A673 (cell line): ENCODE results near the gene IGFL2.

ENCODE experiments used
- EZH2 ChIP-seq: fragments of 200-600 bp; sonication (generic); IDR thresholded peaks from 2 replicates; pipeline ENCODE4 v1.6.1; 2017; ENCODE audit warnings: borderline replicate concordance, low read depth, mild to moderate bottlenecking, mixed read lengths, antibody characterized with exemption, low read length; ENCODE audit not compliant: poor library complexity, severe bottlenecking
- TF ChIP-seq, protein P1 (sequence below): fragments of 300-800, 200-600 bp; sonication (generic); conservative IDR thresholded peaks from 2 replicates; pipeline ENCODE4 v1.5.1; 2017; ENCODE audit warnings: low read depth, mild to moderate bottlenecking, antibody characterized with exemption, low read length, moderate library complexity, mixed read lengths

DNA sequence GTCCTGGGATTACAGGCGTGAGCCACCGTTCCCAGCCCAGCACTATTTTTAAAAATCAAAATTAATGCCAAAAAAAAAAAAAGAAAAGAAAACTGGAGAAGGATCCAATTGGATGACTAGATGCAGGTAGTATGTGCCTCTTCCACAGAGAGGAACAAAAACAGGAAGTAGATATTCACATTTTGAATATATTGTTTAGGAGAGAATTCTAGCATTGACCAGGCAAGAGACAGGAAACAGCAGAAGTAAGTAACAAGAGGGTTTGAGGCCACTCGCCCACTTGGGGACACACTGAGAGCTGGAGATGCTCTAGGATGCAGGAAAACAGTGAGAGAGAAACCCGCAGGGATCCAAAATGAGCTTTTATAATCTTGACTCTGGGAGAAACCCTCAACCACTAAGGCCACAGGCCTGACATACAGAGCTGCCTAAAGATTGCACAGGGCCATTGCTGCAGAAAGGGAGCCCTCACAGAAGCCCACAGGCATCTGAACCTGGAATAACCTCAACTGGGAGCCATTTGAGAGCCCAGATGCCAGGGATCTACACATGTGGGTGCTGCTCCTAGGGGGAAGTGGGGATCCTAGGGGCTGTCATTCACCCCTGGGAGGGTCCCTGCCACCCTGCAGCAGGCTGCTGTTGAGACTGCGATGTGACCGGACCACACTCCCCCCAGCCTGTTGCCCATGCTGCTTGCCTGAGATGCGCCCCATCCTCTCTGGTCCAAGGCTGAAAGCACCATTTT, 28.2 kb downstream of the IGFL2 start:
- TF ChIP-seq, protein P1, sequence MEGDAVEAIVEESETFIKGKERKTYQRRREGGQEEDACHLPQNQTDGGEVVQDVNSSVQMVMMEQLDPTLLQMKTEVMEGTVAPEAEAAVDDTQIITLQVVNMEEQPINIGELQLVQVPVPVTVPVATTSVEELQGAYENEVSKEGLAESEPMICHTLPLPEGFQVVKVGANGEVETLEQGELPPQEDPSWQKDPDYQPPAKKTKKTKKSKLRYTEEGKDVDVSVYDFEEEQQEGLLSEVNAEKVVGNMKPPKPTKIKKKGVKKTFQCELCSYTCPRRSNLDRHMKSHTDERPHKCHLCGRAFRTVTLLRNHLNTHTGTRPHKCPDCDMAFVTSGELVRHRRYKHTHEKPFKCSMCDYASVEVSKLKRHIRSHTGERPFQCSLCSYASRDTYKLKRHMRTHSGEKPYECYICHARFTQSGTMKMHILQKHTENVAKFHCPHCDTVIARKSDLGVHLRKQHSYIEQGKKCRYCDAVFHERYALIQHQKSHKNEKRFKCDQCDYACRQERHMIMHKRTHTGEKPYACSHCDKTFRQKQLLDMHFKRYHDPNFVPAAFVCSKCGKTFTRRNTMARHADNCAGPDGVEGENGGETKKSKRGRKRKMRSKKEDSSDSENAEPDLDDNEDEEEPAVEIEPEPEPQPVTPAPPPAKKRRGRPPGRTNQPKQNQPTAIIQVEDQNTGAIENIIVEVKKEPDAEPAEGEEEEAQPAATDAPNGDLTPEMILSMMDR: no peak
- TF ChIP-seq EZH2: no peak
